GM19025 (cell line): ENCODE results near the gene TMEM94.

Source experiments
- ATAC-seq: cut with Tn5 transposase; IDR thresholded peaks from one replicate; pipeline ENCODE4 v1.9.1; 2021; ENCODE audit warnings: mild to moderate bottlenecking, low read depth, moderate library complexity; ENCODE audit not compliant: unreplicated experiment

The TMEM94 gene

DNA sequence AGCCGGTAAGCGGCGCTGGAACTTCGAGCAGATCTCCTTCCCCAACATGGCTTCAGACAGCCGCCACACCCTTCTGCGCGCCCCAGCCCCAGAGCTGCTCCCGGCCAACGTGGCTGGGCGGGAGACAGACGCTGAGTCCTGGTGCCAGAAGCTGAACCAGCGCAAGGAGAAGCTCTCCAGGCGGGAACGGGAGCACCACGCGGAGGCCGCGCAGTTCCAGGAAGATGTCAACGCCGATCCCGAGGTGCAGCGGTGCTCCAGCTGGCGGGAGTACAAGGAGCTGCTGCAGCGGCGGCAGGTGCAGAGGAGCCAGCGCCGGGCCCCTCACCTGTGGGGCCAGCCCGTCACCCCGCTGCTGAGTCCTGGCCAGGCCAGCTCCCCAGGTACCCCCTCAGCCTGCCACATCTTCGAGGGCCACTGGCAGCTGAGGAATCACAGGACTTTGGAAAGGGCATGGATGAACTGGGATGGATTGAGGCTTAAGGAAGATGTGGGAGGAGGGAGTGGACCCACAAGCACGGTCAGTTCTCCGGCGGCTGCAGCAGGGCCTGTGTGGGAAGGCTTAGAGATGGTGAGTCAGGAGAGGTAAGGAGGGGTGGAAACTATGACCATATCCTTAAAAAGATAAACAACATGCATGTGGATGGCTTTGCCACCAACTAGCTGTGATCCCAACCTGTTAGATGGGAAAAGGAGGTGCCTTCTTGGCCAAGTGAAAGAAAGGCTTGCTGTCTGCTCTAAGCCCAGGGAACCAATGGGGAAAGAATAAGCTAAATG is 65.7 kb downstream of the TMEM94 start:
- ATAC-seq = no peak

DNA sequence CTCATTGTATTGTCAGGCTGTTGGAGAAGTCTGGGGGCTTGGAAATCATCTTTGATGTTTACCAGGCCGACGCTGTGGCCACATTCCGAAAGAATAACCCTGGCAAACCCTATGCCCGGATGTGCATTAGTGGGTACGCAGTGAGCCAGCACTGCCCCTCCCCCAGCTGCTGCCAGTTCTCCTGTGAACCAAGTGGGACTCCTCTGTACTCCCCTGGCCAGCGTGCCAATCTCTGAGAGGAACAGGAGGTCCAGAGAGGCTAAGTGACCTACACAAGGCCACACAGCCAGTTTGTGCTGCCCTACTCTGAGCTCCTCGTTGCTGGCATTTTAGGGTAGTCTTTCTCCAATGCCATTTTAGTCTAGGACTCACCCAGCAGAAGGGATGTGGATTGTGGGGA is 67.2 kb downstream of the TMEM94 start:
- no peak for ATAC-seq

DNA sequence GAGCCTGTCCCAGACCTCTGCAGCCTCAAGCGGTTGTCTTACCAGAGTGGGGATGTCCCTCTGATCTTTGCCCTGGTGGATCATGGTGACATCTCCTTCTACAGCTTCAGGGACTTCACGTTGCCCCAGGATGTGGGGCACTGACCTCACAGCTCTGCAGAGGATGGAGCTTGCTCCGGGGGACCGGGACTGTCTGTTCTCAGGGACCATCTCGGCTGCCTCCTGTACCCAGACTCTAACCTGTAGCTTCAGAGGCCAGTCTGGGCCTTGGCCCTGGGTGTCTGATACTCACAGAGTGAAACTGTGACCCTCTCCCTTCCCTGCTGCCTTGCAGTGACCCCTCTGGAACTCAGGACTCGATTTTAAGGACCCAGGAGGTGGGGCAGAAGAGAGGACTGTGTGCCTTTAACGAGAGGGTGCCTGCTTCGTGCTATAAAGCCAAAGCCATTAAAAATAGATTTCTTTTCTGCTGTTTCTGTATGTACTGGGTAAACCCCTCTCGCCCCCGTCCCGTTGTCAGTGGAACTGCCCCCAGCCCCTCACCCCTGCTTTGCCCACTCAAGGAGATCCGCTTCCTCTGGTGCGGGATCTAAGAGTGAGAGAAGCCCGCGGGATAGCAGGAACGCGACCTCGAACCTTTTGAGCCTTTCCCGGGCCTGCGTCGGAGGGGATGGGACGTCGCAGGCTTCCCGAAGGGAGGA is 68.0 kb downstream of the TMEM94 start:
- no peak for ATAC-seq

DNA sequence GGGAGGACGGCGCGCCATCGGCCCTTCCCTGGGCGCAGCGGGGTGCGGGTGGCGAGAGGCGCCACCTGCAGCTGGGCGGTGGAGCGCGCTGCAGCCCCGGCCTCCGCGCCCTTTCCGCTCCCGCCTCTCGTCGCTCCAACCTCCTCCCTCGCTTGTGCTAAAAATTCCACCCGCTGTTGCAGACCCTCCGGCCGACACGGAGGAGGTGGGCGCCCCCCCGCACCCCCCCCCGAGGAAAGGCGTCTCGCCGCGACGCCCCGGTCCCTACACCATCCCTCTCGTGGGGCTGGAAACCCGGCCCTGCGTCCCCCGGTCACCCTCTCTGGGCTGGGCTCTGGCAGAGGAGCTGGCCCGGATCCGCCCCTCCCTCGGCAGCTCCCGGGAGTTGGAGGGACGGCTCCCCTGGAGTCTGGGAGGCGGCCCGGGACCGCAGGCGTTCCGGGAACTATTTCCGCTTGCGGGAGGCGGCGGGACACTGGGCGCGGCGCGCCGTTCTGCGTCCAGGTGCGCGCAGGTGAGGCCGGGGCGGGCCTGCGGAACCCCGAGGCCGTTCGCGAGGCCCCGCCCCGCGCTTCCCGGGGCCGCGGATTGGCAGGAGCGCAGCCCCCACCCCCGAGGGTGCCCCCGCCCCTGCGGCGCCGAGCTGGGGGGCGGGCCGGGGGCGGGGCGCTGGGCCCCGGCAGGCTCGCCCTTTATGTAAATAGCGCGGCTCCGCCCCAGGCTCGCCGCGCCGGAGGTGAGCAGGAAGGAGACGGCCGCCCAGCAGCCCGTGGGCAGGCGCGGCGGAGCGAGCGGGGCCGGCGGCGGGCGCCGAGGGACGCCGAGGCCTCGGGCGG is 68.8 kb downstream of the TMEM94 start, which contains the start of gene LLGL2:
Gene LLGL2, plus strand, starts transcription at position 728 of the 836 bp plus-strand sequence. CDS start 17,730 bp downstream, outside the sequence.
- peak; percentile 86 for ATAC-seq

DNA sequence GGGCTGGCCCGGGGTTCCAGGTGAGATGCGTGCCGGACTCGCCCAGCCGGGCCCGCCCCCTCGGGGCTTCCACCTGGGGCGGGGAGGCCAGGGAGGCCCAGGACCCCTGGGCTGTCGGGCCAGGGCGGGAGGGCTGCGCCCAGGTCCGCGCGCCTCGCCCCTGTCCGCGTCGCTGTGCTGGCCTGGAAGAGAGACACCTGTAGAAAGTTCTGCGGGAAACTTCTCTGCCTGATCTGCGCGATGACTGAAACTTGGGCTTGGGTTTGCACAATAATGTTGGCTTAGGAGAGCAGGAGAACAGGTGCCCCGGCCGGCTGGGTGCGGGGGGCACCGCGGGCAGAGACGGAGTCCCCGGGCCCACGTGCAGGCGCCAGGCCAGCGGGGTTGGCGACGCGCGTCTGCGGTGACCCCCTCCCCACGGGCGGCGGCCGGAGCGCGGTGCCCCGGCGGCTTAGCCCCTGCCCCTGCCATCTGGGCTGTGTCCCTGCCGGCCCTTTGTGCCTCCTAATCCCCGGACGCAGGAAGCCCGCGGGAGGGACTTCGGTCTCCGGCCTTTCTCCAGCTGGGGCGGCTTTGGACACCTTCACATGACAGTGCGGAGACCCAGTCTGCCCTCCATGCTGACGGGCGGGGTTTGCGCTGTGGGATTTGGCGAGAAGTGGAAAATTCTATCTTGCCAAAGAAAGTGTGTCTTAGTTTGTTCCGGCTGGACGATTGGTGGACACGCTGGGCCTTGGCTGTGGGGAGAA is 69.5 kb downstream of the TMEM94 start:
- ATAC-seq = no peak

DNA sequence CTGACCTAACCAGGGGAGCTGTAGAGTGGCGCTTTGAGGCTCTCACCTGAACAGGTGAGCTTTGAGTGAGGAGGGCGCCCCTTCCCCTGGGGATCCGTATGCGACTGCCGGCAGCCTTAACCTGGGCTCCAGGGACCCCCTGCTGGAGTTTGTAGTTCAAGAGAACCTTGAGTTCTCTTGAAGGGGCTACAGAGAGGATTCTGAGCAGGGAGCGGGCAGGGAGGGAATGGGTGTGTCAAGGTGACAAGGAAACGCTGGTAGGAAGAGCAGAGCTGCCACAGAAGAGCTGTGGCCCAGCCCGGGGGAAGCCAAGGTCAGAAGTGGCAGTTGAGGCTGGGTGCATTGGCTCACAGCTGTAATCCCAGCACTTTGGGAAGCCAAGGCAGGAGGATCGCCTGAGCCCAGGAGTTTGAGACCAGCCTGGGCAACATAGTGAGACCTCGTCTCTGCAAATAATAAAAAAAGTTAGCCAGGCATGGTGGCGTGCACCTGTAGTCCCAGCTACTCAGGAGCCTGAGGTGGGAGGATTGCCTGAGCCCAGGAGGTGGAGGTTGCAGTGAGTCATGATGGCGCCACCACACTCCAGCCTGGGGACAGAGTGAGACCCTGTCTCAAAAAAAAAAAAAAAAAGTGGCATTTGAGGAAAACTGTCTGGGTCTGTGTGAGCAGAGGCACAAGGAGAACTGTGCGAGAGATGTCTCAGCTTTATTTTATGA is 70.3 kb downstream of the TMEM94 start:
- ATAC-seq = no peak

DNA sequence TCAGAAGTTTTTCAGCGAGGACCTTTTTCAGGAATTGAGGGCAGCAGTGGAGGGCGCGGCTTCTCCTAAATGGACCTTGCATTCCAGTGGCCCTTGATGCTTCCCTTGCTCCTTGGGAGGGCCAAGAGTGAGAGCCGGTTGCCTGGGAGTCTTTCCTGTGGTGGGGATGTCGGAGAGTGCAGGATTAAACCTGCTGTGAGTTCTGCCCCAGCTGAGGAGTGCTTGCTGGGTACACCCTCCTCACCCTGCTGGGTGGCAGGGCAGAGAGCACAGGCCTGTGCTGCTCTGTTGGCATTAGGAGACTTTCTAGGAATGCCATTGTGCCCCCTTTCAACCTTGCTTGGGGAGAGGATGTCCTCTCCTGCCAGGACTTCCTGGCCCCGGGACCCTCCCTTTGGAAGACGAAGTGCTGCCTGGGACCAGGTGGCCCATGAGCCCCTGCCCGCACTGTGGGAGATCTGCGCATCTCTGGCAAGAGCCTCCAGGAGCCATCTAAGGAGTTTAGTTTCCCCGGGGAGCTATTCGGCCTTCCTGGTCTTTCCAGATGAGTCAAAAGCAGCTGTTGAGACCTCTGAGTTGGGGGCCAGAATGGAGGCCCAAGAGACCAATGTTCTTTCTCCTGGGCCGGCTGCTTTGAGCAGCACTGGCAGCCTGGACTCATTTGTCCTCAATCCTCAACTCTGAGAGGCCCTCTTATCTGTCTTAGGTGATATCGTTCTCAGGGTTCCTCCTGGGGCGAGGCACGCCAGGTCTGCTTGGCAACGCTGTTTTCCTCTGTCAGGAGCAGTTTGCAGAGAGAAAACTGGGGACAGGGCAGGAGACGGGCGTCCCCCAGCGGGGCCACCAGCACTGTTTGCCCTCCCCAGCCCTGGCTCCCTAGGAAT is 74.6 kb downstream of the TMEM94 start:
- no peak for ATAC-seq

DNA sequence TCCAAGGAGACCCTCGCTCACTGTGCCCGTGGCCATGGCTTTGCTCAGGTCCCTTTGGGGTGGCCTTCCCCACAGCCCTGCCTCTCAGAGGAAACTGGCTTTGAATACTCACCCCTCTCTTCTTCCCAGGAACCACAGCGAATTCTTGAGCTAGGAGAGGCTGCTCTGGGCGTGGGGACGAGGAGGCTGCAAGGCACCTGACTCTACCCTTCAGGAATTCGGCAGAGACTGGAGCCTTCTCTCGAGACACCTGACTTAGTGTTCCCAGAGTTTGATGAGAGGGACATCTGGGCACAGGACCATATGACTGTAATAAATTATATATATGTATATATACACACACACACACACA is 75.3 kb downstream of the TMEM94 start:
- no peak for ATAC-seq

DNA sequence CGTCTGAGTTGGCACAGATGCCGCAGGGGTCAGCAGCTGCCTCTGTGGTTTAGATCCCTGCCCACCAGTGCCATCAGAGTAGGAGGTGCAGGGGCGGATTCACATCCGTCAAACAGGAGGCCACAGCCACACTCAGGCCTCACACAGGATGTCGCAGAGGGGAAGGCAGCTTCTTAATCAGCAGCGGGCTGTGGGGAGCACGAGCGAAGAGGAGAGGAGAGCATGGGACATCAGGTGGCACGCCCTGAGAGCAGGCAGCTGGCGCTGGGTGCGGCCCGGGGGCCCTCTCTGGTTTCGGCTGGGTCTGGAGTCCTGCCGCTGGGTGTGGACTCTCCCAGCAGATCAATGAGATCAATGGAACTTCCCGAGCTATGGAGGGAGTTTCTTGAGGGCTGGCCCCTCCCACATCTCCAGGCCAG is 78.7 kb downstream of the TMEM94 start:
- no peak for ATAC-seq

DNA sequence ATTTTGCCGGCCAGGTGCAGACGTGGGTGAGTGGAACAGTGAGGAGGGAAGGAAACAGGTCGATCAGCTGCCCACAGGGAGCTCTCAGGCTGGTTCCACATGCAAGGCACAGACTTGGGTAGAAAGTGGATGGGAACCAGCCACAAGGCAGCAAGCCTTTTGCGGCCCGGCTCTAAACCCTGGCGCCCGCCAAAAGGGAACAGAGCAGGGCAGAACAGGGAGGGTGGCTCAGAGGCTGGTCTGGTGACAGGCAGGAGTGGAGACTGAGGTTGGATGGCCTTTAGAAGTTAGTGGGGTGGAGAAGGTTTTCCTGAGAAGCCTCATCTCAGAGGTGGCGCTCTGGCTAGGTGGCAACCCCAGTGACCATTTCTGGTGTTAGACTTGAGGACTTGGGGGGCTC is 79.4 kb downstream of the TMEM94 start:
- no peak for ATAC-seq

DNA sequence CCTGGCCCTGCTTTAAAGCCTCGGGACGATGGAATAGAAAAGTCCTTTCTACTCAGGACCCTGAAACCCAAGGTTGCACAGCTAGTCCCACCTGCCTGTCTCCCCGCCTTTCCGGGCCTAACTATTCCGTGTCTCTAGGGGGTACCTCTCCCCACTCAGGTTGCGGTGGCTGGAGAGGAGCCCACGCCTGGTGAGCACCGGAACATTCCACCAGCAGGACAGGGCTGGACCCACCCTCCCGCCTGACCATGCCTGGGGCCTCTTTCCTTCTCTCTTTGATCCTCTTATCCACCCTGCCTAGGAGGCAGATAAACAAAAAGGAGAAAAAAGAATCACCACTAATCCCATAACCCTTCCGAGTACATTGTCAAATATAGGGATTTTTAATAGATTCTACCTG is 79.9 kb downstream of the TMEM94 start:
- ATAC-seq = no peak

DNA sequence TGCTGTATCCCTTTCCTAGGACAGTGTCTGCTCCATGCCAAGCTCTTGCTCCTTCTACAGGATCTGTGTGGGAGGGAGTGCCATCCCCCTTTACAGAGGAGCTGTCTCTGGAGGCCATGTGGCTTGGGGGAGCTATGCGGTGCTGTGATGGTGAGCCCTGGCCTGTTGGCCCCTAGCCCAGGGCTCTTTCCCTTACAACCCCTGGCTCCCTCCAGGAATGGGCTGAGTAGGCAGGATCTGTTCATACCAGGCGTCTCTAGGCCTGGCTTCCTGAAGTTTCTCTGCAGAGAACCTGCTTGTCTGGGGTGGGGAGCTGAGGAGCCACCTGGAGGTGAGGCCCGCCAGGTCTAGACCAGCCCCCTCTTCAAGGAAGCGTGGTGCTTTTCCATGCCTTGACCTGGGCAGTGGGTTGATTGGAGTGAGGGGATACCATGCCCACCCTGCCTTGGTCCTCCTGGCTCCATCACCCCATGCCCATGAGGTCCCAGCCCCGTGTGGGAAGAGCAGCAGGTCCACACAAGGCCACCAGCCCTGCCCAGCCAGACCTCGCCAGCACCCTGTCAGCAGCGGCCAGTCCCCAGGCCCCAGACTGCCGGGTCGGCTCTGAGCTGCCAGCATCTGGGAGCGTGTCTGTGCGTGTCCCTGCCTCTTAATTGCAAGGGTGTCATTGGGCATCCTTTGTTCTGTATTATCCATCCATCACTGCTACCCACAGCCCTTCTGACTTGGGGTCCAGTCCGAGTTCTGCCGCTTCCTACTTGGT is 83.7 kb downstream of the TMEM94 start:
- no peak for ATAC-seq

DNA sequence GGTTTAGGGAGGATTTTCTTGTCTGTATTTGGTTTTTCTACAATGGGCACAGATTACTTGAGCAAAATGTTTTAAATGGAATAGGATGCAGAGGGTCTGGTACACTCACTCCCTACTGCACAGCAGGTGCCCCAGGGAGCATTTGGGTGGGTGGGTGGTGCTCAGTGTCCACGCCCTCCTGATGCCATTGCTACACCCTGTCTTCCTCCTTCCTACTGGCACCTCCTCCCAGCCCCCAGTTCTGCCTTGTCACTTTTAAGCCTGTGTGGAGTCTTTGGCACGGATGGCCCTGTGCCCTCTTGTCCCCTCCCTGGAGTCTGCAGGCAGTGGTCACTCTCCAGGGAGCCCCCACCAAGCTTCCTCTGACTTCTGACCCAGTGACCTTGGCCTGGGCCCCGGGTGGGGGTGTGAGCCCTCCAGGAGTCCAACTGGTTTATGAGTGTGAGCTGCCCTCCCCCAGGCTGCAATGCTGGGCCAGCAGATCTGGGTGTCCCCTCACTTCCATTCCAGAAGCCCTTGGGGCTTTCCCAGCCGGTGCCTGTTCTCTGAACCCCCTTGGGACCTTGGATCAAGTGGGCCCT is 84.6 kb downstream of the TMEM94 start:
- ATAC-seq = no peak

DNA sequence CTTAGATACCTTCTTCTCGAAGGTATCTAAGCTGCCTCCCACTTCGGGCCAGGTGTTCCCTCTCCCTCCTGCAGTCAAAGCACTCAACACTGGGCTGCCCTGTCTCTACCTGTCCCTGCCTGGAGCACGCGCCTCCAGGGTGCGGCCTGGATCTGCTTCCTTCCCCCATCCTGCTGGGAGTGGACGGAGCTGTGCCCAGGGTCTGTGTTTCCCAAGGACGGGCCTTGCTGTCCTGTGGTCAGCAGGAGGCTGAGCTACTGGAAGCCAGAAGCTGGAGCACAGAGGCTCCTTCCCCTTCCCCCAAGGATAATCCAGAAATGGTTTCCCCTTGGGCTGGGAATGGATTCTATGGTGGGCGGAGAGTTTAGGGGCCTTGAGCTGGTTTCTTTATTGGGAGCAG is 85.8 kb downstream of the TMEM94 start:
- no peak for ATAC-seq

DNA sequence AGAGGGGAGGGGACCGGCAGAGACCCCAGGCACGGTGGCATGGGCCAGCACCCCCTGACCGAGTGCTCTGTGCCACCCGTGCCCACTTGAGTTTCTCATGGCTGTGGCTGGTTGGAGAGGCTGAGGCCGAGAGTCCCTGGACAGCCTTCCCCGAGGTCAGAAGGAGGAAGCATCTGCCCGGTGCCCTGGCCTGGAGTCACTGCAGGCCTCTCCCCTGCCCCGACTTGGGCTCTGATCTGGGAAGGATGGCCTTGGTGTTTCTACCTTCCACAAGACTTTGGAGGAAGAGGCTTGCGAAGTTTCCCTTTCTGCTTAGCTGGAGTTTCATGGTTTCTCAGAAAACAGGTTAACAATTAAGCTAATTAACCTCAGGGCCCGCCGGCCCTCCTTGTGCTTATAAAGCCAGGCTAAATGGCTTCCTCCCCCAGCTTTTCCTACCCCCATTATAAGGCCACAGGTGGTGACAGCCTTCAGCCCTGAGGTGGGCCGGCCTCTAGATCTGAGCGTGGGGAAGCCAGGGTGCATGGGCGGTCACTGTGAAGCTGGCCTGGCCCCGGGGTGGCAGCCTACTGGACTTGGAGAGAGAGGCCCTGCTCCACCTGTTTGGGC is 86.4 kb downstream of the TMEM94 start:
- no peak for ATAC-seq

DNA sequence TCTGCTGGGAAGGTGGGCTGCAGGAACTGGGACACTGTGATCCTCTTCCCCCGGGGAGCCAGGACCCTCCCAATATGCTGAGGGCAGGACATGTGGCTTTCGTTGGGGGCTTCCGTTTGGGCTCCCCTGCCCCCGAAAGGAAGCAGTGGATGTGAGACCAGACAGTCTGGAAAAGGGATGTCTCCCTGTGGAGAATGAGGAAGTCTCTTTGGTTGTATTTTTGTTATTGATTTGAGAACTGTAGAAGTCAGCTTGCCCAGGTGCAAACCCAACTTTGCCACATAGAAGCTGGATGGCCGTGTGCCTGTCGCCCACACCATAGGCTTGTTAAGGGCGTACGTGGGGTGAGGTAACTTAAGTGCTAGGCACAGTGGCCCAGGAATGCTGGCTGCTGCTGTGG is 87.8 kb downstream of the TMEM94 start:
- no peak for ATAC-seq

DNA sequence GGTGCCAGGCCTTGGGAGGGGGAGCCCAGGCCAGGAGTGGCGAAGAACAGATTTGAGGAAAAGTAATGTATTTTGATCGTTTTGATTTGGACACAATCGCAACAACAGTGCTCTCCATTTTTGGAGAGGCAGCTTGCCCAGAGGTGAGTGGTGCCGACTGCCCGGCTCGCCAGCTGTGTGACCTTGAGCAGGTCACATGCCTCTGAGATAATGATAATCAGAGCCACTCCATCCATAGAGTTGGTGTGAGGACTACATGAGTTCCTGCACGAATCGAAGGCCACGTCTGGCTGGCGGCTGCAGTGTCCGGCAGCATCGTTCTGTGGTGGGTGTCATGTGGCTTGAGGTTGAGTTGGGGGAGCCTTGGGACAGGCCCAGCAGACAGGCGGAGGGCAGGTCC is 89.7 kb downstream of the TMEM94 start:
- no peak for ATAC-seq
